GM12864 (cell line): ENCODE results near the gene SPOUT1.
"Not testable (repeated sequence)": the region's sequence is repeated elsewhere in the genome, so short reads cannot be mapped to it uniquely, and the experiment has no call there.

Experiments used
- DNase-seq: peaks from one replicate; pipeline ENCODE4 v3.0.0-alpha.2; 2011; ENCODE audit warnings: low read depth
- H3K4me3 ChIP-seq: 2 replicates; pipeline ENCODE4 v1.5.1; 2011; ENCODE audit warnings: mild to moderate bottlenecking, low read depth, low read length, control low read depth
- TF ChIP-seq, protein P1 (sequence below): IDR thresholded peaks from 2 replicates; pipeline ENCODE4 v1.5.1; 2011; ENCODE audit warnings: low read depth, mild to moderate bottlenecking, moderate library complexity, low read length, control low read depth, inconsistent platforms; ENCODE audit errors: missing control alignments

SPOUT1 gene, protein sequence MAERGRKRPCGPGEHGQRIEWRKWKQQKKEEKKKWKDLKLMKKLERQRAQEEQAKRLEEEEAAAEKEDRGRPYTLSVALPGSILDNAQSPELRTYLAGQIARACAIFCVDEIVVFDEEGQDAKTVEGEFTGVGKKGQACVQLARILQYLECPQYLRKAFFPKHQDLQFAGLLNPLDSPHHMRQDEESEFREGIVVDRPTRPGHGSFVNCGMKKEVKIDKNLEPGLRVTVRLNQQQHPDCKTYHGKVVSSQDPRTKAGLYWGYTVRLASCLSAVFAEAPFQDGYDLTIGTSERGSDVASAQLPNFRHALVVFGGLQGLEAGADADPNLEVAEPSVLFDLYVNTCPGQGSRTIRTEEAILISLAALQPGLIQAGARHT

DNA sequence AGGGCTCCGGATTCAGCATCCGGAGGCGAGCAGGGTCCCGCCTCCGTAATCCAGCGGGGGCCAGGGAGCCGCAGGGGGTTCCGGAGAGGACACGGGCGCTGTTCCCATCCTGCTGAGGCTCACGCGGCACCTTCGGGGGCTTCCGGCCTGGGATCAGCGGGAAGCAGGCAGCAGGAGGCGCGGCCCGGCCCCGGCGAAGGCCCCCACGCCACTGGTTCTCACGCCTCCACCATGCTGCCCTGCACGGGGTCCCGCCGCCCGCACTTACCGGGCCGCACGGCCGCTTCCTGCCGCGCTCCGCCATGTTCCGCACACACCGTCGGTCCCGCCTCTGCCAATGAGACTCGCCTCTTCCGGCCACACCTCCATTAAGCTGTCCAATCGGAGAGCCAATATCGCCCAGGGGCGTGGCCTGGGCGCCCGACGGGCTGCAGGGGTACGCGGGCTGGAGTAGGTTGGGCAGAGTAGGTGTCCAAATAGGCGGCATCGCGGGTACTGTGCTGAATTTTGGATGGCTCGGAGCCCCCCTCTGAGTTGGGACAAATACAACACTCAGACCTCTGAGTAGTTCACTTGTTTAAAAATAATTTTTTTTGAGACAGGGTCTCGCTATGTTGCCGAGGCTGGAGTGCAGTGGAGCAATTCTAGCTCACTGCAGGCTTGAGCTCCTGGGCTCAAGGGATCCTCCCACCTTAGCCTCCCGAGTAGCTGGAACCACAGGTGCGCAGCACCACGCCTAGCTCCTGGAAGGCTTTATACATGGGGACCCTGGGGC, at the start of gene SPOUT1:
Gene SPOUT1 (minus strand): TSS at position 318 of the 775 bp plus-strand sequence. CDS start 14 bp downstream, at position 304.
- H3K4me3 ChIP-seq = peak within 1 kb of the TSS; percentile 68
- TF ChIP-seq, protein P1, sequence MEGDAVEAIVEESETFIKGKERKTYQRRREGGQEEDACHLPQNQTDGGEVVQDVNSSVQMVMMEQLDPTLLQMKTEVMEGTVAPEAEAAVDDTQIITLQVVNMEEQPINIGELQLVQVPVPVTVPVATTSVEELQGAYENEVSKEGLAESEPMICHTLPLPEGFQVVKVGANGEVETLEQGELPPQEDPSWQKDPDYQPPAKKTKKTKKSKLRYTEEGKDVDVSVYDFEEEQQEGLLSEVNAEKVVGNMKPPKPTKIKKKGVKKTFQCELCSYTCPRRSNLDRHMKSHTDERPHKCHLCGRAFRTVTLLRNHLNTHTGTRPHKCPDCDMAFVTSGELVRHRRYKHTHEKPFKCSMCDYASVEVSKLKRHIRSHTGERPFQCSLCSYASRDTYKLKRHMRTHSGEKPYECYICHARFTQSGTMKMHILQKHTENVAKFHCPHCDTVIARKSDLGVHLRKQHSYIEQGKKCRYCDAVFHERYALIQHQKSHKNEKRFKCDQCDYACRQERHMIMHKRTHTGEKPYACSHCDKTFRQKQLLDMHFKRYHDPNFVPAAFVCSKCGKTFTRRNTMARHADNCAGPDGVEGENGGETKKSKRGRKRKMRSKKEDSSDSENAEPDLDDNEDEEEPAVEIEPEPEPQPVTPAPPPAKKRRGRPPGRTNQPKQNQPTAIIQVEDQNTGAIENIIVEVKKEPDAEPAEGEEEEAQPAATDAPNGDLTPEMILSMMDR = no peak
- DNase-seq = peak; percentile 74

DNA sequence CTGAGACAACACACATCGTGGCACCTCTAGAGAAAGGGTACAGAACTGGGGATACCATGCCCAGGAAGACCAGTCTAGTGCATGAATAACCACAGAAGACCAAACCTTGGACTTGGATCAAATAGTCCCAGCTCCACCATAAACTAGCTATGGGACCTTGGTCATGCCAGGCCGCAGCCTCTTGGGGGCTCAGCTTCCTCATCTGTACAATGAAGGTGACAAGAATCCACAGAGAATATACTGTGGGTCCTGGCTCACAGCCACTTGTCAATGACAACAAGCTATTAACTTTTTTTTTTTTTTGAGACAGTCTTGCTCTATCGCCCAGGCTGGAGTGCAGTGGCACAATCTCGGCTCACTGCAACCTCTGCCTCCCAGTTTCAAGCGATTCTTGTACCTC, 48.3 kb upstream of the SPOUT1 start:
- TF ChIP-seq, protein P1 = no peak
- DNase-seq = no peak
- H3K4me3 ChIP-seq = no peak overlapping the region

DNA sequence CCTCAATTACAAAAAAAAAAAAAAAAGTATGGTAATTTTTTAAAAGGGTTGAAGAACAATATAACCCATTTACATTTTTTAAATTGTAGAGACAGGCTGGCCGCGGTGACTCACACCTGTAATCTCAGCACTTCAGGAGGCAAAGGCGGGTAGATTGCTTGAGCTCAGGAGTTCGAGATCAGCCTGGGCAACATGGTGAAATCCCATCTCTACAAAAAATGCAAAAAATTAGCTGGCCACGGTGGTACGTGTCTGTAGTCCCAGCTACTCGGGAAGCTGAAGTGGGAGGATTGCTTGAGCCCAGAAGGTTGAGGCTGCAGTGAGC, 41.3 kb upstream of the SPOUT1 start:
- DNase-seq, H3K4me3 ChIP-seq: not testable (repeated sequence)

DNA sequence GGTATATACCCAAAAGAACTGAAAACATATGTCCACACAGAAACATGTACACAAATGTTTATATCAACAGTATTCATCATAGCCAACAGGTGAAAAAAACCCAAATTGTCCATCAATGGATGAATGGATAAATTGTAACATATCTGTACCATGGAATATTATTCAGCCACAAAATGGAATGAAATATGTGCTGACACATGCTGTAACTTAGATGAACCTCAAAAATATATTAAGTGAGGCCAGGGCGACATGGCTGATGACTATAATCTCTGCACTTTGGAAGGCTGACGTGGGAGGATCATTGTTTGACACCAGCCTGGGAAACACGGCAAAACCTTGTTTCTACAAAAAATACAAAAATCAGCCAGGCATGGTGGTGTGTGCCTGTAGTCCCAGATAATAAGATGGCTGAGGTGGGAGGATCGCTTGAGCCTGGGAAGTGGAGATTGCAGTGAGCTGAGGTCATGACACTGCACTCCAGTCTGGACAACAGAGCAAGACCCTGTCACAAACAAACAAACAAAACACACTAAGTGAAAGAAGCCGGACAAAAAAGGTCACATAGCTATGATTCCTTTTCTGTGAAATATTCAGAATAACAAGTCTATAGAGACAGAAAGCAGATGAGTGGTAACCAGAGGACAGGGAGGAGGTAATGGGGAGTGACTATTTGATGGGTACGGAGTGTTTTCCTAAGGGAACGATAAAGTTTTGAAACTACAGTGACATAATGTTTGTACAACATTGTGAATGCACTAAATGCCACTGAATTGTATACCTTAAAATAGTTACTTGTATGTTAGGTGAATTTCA, 40.7 kb upstream of the SPOUT1 start:
- no peak for DNase-seq
- H3K4me3 ChIP-seq = no peak overlapping the region
- TF ChIP-seq, protein P1 = no peak

DNA sequence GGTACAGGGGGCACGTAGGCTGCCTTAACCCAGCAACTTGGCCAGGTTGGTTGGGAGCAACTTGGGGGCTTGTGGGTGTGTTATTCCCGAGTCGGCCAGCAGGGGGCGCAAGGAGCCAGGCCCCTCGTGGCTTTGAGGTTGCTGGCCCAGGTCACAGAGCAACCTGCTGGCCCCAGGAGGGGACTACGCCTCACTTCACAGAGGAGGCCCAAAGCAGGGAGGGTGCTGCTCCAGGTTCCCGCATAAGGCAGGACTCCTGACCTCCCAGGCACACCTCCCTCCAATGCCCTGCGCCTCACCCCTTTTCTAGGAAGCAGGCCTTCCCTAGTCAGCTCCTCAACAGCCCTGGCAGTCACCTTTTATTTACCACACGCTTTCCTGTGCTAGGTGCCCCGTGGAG, 34.1 kb upstream of the SPOUT1 start:
- peak; percentile 34 for DNase-seq
- H3K4me3 ChIP-seq = no peak overlapping the region
- TF ChIP-seq, protein P1 = peak; percentile 98

DNA sequence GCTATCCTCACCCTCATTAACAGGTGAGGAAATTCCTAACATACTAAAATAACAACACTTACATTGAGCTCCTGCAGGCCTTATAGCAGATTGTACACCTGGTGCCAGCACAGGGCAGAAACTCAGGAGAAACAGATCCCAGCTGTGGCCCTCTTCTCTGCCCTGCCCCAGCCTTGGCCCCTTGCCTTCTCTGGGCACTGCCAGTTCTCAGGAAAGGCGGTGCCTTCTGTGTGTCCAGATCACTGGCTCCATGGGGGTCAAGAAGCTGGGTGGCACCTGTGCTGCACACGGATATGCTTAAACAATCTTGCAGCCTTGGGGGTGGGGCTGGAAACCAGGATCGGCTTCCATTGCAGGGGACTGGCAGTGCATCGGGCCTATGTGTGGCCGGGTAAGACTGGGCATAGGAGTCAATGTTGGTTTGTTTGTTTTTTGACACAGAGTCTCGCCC, 32.8 kb upstream of the SPOUT1 start:
- no peak for DNase-seq
- TF ChIP-seq, protein P1 = no peak

DNA sequence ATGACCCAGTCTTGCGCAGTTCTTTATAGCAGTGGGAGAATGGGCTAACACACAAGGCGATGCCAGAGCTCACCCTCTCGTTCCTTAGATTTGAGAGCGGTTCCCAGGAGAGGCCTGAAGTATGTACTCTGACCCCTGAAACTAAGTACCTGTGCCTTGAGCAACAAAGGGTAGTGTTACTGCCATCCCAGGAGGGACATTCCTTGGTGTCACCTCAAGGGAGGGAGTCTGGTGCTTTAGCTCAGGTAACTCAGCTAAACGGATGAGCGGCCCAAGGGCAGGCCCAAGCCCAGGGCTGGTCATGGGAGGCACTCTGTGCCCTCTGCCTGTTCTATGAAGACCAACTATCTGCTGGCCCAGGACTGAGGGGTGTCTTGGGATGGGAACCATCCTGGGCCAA, 31.9 kb upstream of the SPOUT1 start:
- no peak for DNase-seq
- no peak overlapping the region for H3K4me3 ChIP-seq
- TF ChIP-seq, protein P1 = no peak

More for the DNA sequence above, 32.8 kb upstream of the SPOUT1 start:
- H3K4me3 ChIP-seq = no peak overlapping the region
